ENCODE measurements around the gene TP73. TPM values are rescaled to one million over a fixed set of nuclear protein-coding genes. Genes with fewer than 3 reads are reported as not detected.

TP73 gene
- polyA plus RNA-seq, 1 donor = 2.1 TPM

GRCh38 chr1:3673381-3674099 is 21.2 kb downstream of the TP73 start:
- DNase-seq = no peak

- no peak for DNase-seq
Observed at GRCh38 chr1:3674100-3675094, 22.1 kb downstream of the TP73 start.

GRCh38 chr1:3675436-3675835 is 23.1 kb downstream of the TP73 start:
- no peak for DNase-seq

GRCh38 chr1:3676581-3677470 is 24.5 kb downstream of the TP73 start:
- no peak for DNase-seq

GRCh38 chr1:3677484-3677883 is 25.2 kb downstream of the TP73 start:
- no peak for DNase-seq

GRCh38 chr1:3678361-3679097 is 26.2 kb downstream of the TP73 start:
- DNase-seq = no peak

- no peak for DNase-seq
Observed at GRCh38 chr1:3679098-3679555, 26.8 kb downstream of the TP73 start.

- DNase-seq = no peak
Observed at GRCh38 chr1:3679799-3680453, 27.6 kb downstream of the TP73 start.

- no peak for DNase-seq
Observed at GRCh38 chr1:3680488-3681230, 28.3 kb downstream of the TP73 start.

- DNase-seq = no peak
Observed at GRCh38 chr1:3681231-3681897, 29.0 kb downstream of the TP73 start.

GRCh38 chr1:3681898-3682806 is 29.8 kb downstream of the TP73 start:
- DNase-seq = no peak

GRCh38 chr1:3683197-3683596 is 30.9 kb downstream of the TP73 start:
- DNase-seq = no peak

GRCh38 chr1:3683992-3684391 is 31.7 kb downstream of the TP73 start:
- DNase-seq = no peak

- no peak for DNase-seq
Observed at GRCh38 chr1:3685222-3685621, 32.9 kb downstream of the TP73 start.

- no peak for DNase-seq
Observed at GRCh38 chr1:3685906-3686305, 33.6 kb downstream of the TP73 start.

GRCh38 chr1:3687504-3687903 is 35.2 kb downstream of the TP73 start:
- no peak for DNase-seq

- no peak for DNase-seq
Observed at GRCh38 chr1:3688356-3689137, 36.2 kb downstream of the TP73 start.
